ENCODE data around the gene KRT23. TPM values are rescaled to one million over a fixed set of nuclear protein-coding genes. Genes with fewer than 3 reads are reported as not detected.

KRT23 gene
- total and polyA plus RNA-seq, 2 of the 13 experiments (the other 11 are each of a cell fraction or from before 2014, with no cell fraction given): 24.7 to 51.1 TPM

GRCh38 chr17:40903129-40903847, 34.2 kb downstream of the KRT23 start (continued):
- TF ChIP-seq KDM5B (CRISPR knock-in tag; IDR thresholded peaks at IDR 0.05; ENCODE audit: borderline replicate concordance): no peak
- TF ChIP-seq ATF6 (CRISPR knock-in tag; conservative IDR thresholded peaks at IDR 0.05): no peak
- TF ChIP-seq ZMYM3 (CRISPR knock-in tag; IDR thresholded peaks at IDR 0.05): no peak; the same call in 1 of the 2 replicates
- TF ChIP-seq ZNF670 (CRISPR knock-in tag; IDR thresholded peaks at IDR 0.05; ENCODE audit: borderline replicate concordance): no peak
- TF ChIP-seq ZNF770 (CRISPR knock-in tag; IDR thresholded peaks at IDR 0.05): no peak
- TF ChIP-seq SSRP1 (CRISPR knock-in tag; IDR thresholded peaks at IDR 0.05): 0 out of 2 replicates have a peak, but pooled peaks have one; percentile 74
- TF ChIP-seq MYNN (CRISPR knock-in tag; IDR thresholded peaks at IDR 0.05; ENCODE audit: low read depth): 0 out of 2 replicates have a peak, but pooled peaks have one; percentile 62
- no peak for TF ChIP-seq HNRNPH1 (optimal IDR thresholded peaks at IDR 0.05; ENCODE audit: low read depth, low read length)
- no peak for TF ChIP-seq ZEB1 (IDR thresholded peaks at IDR 0.05; ENCODE audit: insufficient replicate concordance, low read depth)
- TF ChIP-seq ZBTB43 (CRISPR knock-in tag; conservative IDR thresholded peaks at IDR 0.05): no peak
- TF ChIP-seq THRA (CRISPR knock-in tag; IDR thresholded peaks at IDR 0.05; ENCODE audit: borderline replicate concordance): no peak
- no peak for TF ChIP-seq ZNF275 (CRISPR knock-in tag; IDR thresholded peaks at IDR 0.05; ENCODE audit: borderline replicate concordance)
- no peak for TF ChIP-seq PHF20 (CRISPR knock-in tag; IDR thresholded peaks at IDR 0.05)
- no peak for TF ChIP-seq ZNF724P (CRISPR knock-in tag; IDR thresholded peaks at IDR 0.05; ENCODE audit: borderline replicate concordance)
- no peak for TF ChIP-seq ZNF512 (CRISPR knock-in tag; IDR thresholded peaks at IDR 0.05)
- no peak for TF ChIP-seq ZFX (CRISPR knock-in tag; IDR thresholded peaks at IDR 0.05; ENCODE audit: low read depth)
- no peak for TF ChIP-seq GPN1 (CRISPR knock-in tag; IDR thresholded peaks at IDR 0.05; ENCODE audit: borderline replicate concordance)
- TF ChIP-seq FOXJ3 (CRISPR knock-in tag; IDR thresholded peaks at IDR 0.05; ENCODE audit: borderline replicate concordance): no peak
